HG02571 (cell line): Measurements from ENCODE around the gene MYBPHL.

Experiments
- ATAC-seq: cut with Tn5 transposase; IDR thresholded peaks from one replicate; pipeline ENCODE4 v1.9.1; 2021; ENCODE audit warnings: mild to moderate bottlenecking, moderate library complexity; ENCODE audit not compliant: unreplicated experiment

Gene MYBPHL, protein sequence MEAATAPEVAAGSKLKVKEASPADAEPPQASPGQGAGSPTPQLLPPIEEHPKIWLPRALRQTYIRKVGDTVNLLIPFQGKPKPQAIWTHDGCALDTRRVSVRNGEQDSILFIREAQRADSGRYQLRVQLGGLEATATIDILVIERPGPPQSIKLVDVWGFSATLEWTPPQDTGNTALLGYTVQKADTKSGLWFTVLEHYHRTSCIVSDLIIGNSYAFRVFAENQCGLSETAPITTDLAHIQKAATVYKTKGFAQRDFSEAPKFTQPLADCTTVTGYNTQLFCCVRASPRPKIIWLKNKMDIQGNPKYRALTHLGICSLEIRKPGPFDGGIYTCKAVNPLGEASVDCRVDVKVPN

GRCh38 chr1:109306832-109307273 lies at the start of gene MYBPHL:
Gene MYBPHL, minus strand, starts transcription at chr1:109307011. Its CDS starts 20 bp downstream, at chr1:109306991.
- ATAC-seq: no peak

DNA sequence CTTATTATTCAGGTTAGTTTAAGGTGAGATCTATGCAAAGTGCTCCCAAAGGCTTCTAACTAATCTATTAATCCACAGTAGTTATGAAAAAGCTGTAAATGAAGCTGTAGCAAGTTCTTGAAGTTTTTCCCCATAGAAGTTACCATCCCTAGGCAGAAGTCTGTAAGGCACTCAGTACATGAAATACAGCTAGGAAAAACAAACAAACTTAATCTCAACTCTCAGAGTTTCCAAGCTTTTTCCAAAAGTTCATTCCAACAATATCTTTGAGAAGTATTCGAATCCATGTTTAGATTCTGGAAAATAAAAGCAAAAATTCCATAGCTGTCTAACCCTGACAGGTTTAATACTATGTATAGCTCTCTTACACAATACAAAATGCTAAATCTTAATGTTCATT lies 49.7 kb upstream of the MYBPHL start:
- no peak for ATAC-seq

- no peak for ATAC-seq
These were observed 48.1 kb upstream of the MYBPHL start for GRCh38 chr1:109354929-109355328.

GRCh38 chr1:109351457-109351856 lies 44.6 kb upstream of the MYBPHL start:
- ATAC-seq: no peak

GRCh38 chr1:109350655-109351054 lies 43.8 kb upstream of the MYBPHL start:
- ATAC-seq: no peak

GRCh38 chr1:109350182-109350581 lies 43.4 kb upstream of the MYBPHL start:
- ATAC-seq: no peak

DNA sequence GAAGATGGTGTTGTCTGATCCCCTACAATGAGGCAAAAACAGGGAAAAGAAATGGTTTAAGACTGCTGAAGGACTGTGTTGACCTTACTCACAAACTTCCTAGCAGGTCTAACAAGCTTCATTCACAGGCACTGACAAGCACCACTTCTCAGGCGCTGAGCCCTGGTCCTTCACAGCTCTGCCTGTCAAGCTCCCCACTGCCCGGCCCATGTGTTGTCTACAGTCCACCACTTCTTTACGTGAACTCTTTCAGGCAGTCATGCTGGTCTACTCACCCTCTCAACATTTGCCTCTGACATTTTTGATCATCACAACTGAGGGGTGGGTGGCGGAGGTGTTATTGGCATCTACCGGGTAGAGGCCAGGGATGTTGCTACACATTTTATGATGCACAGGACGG lies 40.7 kb upstream of the MYBPHL start:
- ATAC-seq: no peak

- no peak for ATAC-seq
These were observed 35.4 kb upstream of the MYBPHL start for GRCh38 chr1:109341944-109342930.

DNA sequence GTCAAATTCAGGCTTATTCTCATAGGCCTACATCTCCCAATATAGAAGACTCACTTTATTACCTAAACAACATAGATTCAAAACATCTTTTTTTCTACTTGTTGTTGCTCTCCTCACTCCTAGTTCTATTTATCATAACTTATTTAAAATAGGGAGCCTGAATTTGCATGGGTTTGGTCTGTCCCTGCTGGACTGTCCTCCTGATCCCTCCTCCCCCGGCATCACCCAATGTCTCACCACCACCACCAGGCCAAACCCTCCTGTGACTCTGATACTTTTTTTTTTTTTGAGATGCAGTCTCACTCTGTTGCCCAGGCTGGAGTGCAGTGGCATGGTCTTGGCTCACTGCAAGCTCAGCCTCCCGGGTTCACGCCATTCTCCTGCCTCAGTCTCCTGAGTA lies 31.8 kb upstream of the MYBPHL start:
- ATAC-seq: no peak

DNA sequence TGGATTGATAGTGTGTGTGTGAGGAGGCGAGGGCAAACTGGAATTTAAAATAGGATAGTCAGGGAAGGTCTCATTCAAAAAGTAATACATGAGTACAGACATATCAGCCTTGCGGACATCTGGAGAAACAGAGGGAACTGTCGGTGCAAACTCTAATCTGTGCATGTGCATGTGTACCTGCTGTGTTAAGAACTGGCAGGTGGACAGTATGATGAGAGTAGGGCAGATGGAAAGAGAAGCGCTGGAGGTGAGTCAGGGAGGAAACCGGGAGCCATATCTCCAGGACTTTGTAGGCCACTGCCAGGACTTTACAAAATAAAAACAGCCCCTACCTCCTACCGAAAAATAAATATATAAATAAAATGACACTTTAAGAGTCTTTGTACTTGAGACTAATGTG lies 31.3 kb upstream of the MYBPHL start:
- ATAC-seq: no peak

- ATAC-seq: no peak
These were observed 28.3 kb upstream of the MYBPHL start for GRCh38 chr1:109335091-109335490.

- no peak for ATAC-seq
These were observed 24.3 kb upstream of the MYBPHL start for GRCh38 chr1:109331113-109331512.

GRCh38 chr1:109327285-109327684 lies 20.5 kb upstream of the MYBPHL start:
- ATAC-seq: no peak

DNA sequence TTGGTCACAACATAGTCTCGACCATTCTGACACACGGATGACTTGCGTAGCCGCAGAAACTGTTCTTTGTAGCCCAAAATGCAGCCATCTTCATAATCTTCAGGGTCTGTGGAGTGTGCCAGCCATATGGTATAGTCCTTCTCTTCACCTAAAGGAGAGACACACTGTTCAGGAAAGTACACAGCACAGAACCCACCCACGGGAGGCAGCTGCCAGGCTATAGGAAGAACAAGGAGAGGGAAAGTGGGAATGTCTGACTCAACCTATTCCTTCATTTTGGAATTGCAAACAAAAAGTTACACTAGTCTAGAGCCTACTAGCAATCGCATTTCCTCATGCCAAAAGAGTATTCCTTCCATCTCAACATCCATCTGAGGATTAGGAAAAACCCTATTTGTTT lies 16.2 kb upstream of the MYBPHL start:
- ATAC-seq: no peak

- ATAC-seq: no peak
These were observed 12.3 kb upstream of the MYBPHL start for GRCh38 chr1:109319114-109319513.

DNA sequence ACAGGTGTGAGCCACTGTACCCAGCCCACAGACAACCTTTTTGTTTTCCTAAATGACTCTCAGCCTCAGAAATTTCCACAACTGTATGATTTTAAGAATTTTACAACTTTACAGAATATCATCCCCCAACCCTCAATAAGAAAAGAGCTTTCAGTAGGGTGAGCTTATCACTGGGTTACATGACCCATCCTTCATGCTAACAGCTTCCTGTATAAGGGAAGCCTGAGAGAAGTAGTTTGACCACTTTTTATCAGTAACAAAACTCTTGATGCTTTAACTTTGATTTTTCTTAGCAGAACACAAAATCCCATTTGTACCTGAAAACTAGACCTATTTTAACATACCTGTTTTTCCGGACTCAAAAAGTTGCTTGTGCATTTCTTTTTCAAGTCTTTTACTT lies 9.7 kb upstream of the MYBPHL start:
- ATAC-seq: no peak

DNA sequence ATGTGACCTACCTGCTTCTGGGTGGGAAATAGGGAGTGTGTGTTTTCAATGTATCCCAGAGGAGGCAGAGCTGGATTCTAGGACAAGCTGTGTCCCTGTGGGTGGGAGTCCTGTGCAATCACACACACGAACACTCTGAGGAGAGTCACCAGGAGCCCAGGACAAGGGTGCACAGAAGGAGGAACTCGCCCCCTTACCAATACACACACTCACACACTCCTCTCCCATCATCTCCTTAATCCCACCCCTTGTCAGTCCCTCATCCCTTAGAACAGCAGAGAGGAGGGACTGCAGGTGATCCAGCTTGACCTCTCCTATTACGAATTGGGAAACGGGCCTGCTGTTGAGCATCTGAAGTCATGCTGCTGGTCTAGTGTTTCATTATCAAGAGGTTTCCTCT lies 8.5 kb upstream of the MYBPHL start:
- no peak for ATAC-seq

DNA sequence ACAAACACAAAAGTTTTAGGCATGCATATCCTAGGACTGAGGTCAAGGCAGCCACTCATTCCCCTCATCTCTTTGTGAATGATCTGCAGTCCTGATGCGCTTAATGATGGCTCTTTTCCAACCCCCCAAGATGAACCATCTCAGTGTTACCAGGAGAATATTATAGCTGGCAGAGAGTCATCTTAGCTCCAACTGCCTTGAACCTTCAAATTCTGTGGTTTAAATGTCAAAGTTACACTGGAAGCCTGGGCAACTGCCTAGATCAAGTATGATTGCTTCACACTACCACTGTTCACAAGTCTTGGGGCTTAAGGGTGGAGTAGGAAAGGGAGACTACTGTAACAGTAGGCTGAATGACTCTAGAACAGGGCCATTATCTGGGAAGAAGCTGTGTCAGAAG lies 8.0 kb upstream of the MYBPHL start:
- no peak for ATAC-seq

- no peak for ATAC-seq
These were observed 6.4 kb upstream of the MYBPHL start for GRCh38 chr1:109312978-109313775.

DNA sequence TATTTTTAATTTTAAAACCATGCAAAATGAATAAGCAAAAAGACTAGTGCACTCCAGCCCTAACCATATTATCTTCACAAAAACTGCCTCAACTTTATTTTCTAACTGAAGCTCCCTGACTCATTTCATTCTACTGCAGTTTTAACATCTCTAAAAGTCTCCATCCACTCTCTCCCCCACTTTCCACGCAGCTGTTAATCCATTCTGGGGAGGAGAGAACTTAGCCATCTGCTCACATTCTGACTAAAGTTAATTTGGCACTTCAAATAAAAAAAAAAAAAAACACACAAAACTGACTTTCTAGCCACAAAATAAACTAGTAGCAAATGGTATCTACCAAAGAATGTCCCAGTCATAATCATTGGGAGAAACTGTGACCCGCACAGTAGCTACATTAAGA lies 5.4 kb upstream of the MYBPHL start:
- no peak for ATAC-seq

- ATAC-seq: no peak
These were observed 2.5 kb upstream of the MYBPHL start for GRCh38 chr1:109309347-109309746.
